ENCODE measurements around the gene SLC7A6. TPM values are rescaled to one million over a fixed set of nuclear protein-coding genes. Genes with fewer than 3 reads are reported as not detected.

Gene SLC7A6
- total RNA-seq, 1 experiment from 2014 or later: 22.6 TPM

- no peak for DNase-seq (ENCODE audit: low read depth)
Measured at GRCh38 chr16:68345958-68346635, 81.8 kb downstream of the SLC7A6 start.

GRCh38 chr16:68346892-68347480 lies 82.7 kb downstream of the SLC7A6 start:
- DNase-seq (ENCODE audit: low read depth): no peak

- no peak for DNase-seq (ENCODE audit: low read depth)
Measured at GRCh38 chr16:68347605-68348004, 83.3 kb downstream of the SLC7A6 start.

- DNase-seq (ENCODE audit: low read depth): no peak
Measured at GRCh38 chr16:68348639-68349445, 84.5 kb downstream of the SLC7A6 start.

GRCh38 chr16:68349838-68350410 lies 85.6 kb downstream of the SLC7A6 start:
- no peak for DNase-seq (ENCODE audit: low read depth)

- no peak for DNase-seq (ENCODE audit: low read depth)
Measured at GRCh38 chr16:68350813-68351350, 86.6 kb downstream of the SLC7A6 start.

Other genes with a start within 250 kb of the SLC7A6 start
- gene DPEP2NB, start 248.6 kb upstream of the SLC7A6 start, total RNA-seq (2014; rRNA removed; shearing (Covaris generic)): not detected in 2 replicates
- gene DDX28, start 241.3 kb upstream of the SLC7A6 start, total RNA-seq (2014; rRNA removed; shearing (Covaris generic)): 6.6 and 9.3 TPM in 2 replicates
- 18.7 and 18.9 TPM in 2 replicates for gene DUS2, start 241.2 kb upstream of the SLC7A6 start, total RNA-seq (2014; rRNA removed; shearing (Covaris generic))
- 22.0 and 22.5 TPM in 2 replicates for gene NFATC3, start 179.2 kb upstream of the SLC7A6 start, total RNA-seq (2014; rRNA removed; shearing (Covaris generic))
- 0.24 TPM in 1 of 2 replicates, not detected in the other for gene ESRP2, start 28.4 kb upstream of the SLC7A6 start, total RNA-seq (2014; rRNA removed; shearing (Covaris generic))
- 23.0 and 24.4 TPM in 2 replicates for gene PLA2G15, start 19.2 kb upstream of the SLC7A6 start, total RNA-seq (2014; rRNA removed; shearing (Covaris generic))
- gene SLC7A6OS, start 46.4 kb downstream of the SLC7A6 start, total RNA-seq (2014; rRNA removed; shearing (Covaris generic)): 15.1 and 17.9 TPM in 2 replicates
- gene PRMT7, start 46.5 kb downstream of the SLC7A6 start, total RNA-seq (2014; rRNA removed; shearing (Covaris generic)): 23.3 and 30.8 TPM in 2 replicates
- 0.12 TPM in 1 of 2 replicates, not detected in the other for gene SMPD3, start 184.0 kb downstream of the SLC7A6 start, total RNA-seq (2014; rRNA removed; shearing (Covaris generic))